B cell (primary cell): Measurements from ENCODE around the gene METTL17. TPM values are rescaled to one million over a fixed set of nuclear protein-coding genes. Genes with fewer than 3 reads are reported as not detected.

Experiments used
- ATAC-seq: fragments of 200-7000 bp; cut with Tn5 transposase; one replicate; pipeline ENCODE4 v1.10.0; 2021; ENCODE audit warnings: low read depth, mild to moderate bottlenecking, moderate number of reproducible peaks, moderate library complexity
- CTCF ChIA-PET: fragments of 350-600 bp; sonication (Branson Sonifier 250); formaldehyde crosslinking; loops from one replicate; lab custom pipeline; 2021; ENCODE audit warnings: antibody characterized with exemption, inconsistent platforms; lab: Charles Lee
- POLR2A ChIA-PET: fragments of 350-600 bp; sonication (Branson Sonifier 250); formaldehyde crosslinking; loops from one replicate; lab custom pipeline; 2021; ENCODE audit warnings: antibody characterized with exemption; lab: Charles Lee
- DNase-seq: peaks from one replicate; pipeline ENCODE4 v3.0.0; 2013
- H2AFZ ChIP-seq: 2 replicates; pipeline ENCODE4 v1.6.1; 2012; ENCODE audit warnings: mild to moderate bottlenecking, low read depth, low read length; ENCODE audit not compliant: insufficient read depth, poor library complexity, severe bottlenecking
- H3K27ac ChIP-seq, 2 donors: 1 replicate in 1 of 2; 2 replicates in 1 of 2; pipeline ENCODE4 v1.5.1; 2012 to 2013; ENCODE audit warnings: low read length in 2 of 2, mild to moderate bottlenecking in 2 of 2, moderate library complexity in 1 of 2
- H3K27me3 ChIP-seq, 4 experiments: fragments of 200-600 bp in 1 of 4; sonication (generic) in 1 of 4; replicated peaks in 1 of 4; 1 replicate in 2 of 4; 2 replicates in 2 of 4; pipeline versions ENCODE4 v1.6.1 to v1.7.0; 2013 to 2016; ENCODE audit warnings: low read length in 3 of 4, mild to moderate bottlenecking in 2 of 4, mixed read lengths in 1 of 4, moderate library complexity in 1 of 4; ENCODE audit not compliant: insufficient read depth in 4 of 4, control insufficient read depth in 3 of 4; ENCODE audit errors: control extremely low read depth in 1 of 4
- H3K36me3 ChIP-seq, 2 experiments: replicated peaks in 1 of 2; 1 replicate in 1 of 2; 2 replicates in 1 of 2; pipeline versions ENCODE4 v1.6.1 to v1.7.1; 2013; ENCODE audit warnings: low read length in 1 of 2; ENCODE audit not compliant: insufficient read depth in 2 of 2, control insufficient read depth in 1 of 2; ENCODE audit errors: control extremely low read depth in 1 of 2, extremely low read depth in 1 of 2
- H3K4me1 ChIP-seq, 2 donors: fragments of 200-600 bp in 1 of 2; sonication (generic) in 1 of 2; 1 replicate in 1 of 2; 2 replicates in 1 of 2; pipeline versions ENCODE4 v1.5.1 to v1.6.1; 2013 to 2017; ENCODE audit warnings: low read length in 2 of 2; ENCODE audit not compliant: control insufficient read depth in 2 of 2, insufficient read depth in 2 of 2
- H3K4me2 ChIP-seq: replicated peaks from 2 replicates; pipeline ENCODE3; 2012; ENCODE audit warnings: mild to moderate bottlenecking, low read depth, low read length; ENCODE audit not compliant: poor library complexity, severe bottlenecking
- H3K4me3 ChIP-seq, 5 experiments: fragments of 200-600 bp in 1 of 5; sonication (generic) in 1 of 5; 1 replicate in 3 of 5; 2 replicates in 2 of 5; pipeline versions ENCODE4 v1.5.1 to v1.7.0; 2011 to 2016; ENCODE audit warnings: low read length in 4 of 5, mild to moderate bottlenecking in 4 of 5, low read depth in 2 of 5, control low read depth in 1 of 5, moderate library complexity in 1 of 5; ENCODE audit not compliant: insufficient read depth in 1 of 5; ENCODE audit errors: control extremely low read depth in 1 of 5, extremely low read depth in 1 of 5
- H3K79me2 ChIP-seq: fragments of 200-600 bp; sonication (generic); one replicate; pipeline ENCODE4 v1.6.0; 2016; ENCODE audit warnings: low read length; ENCODE audit not compliant: control insufficient read depth, insufficient read depth
- H3K9ac ChIP-seq: fragments of 200-600 bp; sonication (generic); 2 replicates; pipeline ENCODE4 v1.6.1; 2017; ENCODE audit warnings: mild to moderate bottlenecking, low read length, moderate library complexity
- H3K9me3 ChIP-seq, 3 donors: one replicate each; pipeline versions ENCODE4 v1.6.1 to v1.7.1; 2013; ENCODE audit warnings: low read length in 2 of 3; ENCODE audit not compliant: control insufficient read depth in 2 of 3, insufficient read depth in 1 of 3; ENCODE audit errors: control extremely low read depth in 1 of 3
- H4K20me1 ChIP-seq: 2 replicates; pipeline ENCODE4 v1.6.0; 2012; ENCODE audit warnings: mild to moderate bottlenecking, low read length; ENCODE audit not compliant: insufficient read depth, control insufficient read depth, poor library complexity, severe bottlenecking
- H3K27ac Mint-ChIP-seq: one replicate; pipeline ENCODE4 v1.8.0; 2021; ENCODE audit warnings: mixed read lengths
- H3K27me3 Mint-ChIP-seq: one replicate; pipeline ENCODE4 v1.8.0; 2021; ENCODE audit warnings: mixed read lengths
- H3K4me1 Mint-ChIP-seq: one replicate; pipeline ENCODE4 v1.8.0; 2021; ENCODE audit warnings: mixed read lengths
- H3K4me3 Mint-ChIP-seq: one replicate; pipeline ENCODE4 v1.8.0; 2021; ENCODE audit warnings: mixed read lengths
- H3K9me3 Mint-ChIP-seq: one replicate; pipeline ENCODE4 v1.8.0; 2022; ENCODE audit warnings: mixed read lengths; ENCODE audit not compliant: insufficient read depth
- EZH2 ChIP-seq: IDR thresholded peaks from 2 replicates; pipeline ENCODE4 v1.6.1; 2012; ENCODE audit warnings: borderline replicate concordance, low read depth, mild to moderate bottlenecking, moderate library complexity, low read length; ENCODE audit not compliant: insufficient read depth, poor library complexity, severe bottlenecking
- whole genome bisulfite sequencing: methylation state at CpG from one replicate; pipeline ENCODE4 v1.1.5; 2013; ENCODE audit warnings: missing lambda C conversion rate; ENCODE audit not compliant: insufficient coverage; 5-methylcytosine and 5-hydroxymethylcytosine counted together
- intact Hi-C: fragments of 100-400 bp; cut with micrococcal nuclease; formaldehyde crosslinking; loops from one replicate; pipeline ENCODE4 v1.10.0; 2022
- polyA plus RNA-seq: library from polyadenylated mRNA; depleted of rRNA; stranded (reverse); fragments of >200 nt; gene quantifications from 2 replicates; pipeline ENCODE4 v1.2.3, GENCODE V29; 2012
- total RNA-seq, 2 donors: library from RNA; stranded (reverse); fragments of 120-200 nt in 1 of 2; gene quantifications; 1 replicate in 1 of 2; 2 replicates in 1 of 2; pipeline versions ENCODE4 v1.2.3 to v1.2.4, GENCODE V29; 2013 to 2022
- TF ChIP-seq, protein P1 (sequence below): fragments of 200-600 bp; IDR thresholded peaks from one replicate; pipeline ENCODE4 v1.8.0; 2022; ENCODE audit warnings: antibody characterized with exemption, mild to moderate bottlenecking

Gene METTL17
- total and polyA plus RNA-seq, 2 donors (not counting 1 experiment from before 2014, with no cell fraction given), result 116 to 201 TPM

- no peak overlapping the region for H3K27ac Mint-ChIP-seq
- Histone ChIP-seq H3K9me3 (no peaks in the 10 kb centered on the region), H3K4me1 (no peaks in the 10 kb centered on the region), H3K79me2 (no peaks in the 10 kb centered on the region), H3K36me3 (no peaks in the 10 kb centered on the region), H3K4me3 (no peak overlapping the region), H3K4me2 (no peak overlapping the region), H3K27ac (no peak overlapping the region), H2AFZ (no peak overlapping the region), H3K27me3 (peaks cover 0 to 15% (median 0%) of the 10 kb centered on the region in 4 experiments), H4K20me1 (no peaks in the 10 kb centered on the region), H3K9ac (no peak overlapping the region)
- POLR2A ChIA-PET, result no interaction called here
- no peak overlapping the region for H3K4me3 Mint-ChIP-seq
- WGBS, result 94% methylated on average over 3 of the region's 5 CpGs
- peaks cover 23% of the 10 kb centered on the region for H3K27me3 Mint-ChIP-seq
- ATAC-seq (no peak), DNase-seq (no peak)
- intact Hi-C loops, result no loop called here
- CTCF ChIA-PET, result interaction anchor here (0.7 to 6.9 kb wide), 7 partner anchors 8 to 72 kb away, joined by 3 to 87 read pairs (median 4); no protein-coding TSS in a partner anchor
- TF ChIP-seq EZH2, result no peak
- TF ChIP-seq, protein P1, sequence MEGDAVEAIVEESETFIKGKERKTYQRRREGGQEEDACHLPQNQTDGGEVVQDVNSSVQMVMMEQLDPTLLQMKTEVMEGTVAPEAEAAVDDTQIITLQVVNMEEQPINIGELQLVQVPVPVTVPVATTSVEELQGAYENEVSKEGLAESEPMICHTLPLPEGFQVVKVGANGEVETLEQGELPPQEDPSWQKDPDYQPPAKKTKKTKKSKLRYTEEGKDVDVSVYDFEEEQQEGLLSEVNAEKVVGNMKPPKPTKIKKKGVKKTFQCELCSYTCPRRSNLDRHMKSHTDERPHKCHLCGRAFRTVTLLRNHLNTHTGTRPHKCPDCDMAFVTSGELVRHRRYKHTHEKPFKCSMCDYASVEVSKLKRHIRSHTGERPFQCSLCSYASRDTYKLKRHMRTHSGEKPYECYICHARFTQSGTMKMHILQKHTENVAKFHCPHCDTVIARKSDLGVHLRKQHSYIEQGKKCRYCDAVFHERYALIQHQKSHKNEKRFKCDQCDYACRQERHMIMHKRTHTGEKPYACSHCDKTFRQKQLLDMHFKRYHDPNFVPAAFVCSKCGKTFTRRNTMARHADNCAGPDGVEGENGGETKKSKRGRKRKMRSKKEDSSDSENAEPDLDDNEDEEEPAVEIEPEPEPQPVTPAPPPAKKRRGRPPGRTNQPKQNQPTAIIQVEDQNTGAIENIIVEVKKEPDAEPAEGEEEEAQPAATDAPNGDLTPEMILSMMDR, result no peak
- H3K9me3 Mint-ChIP-seq, result no peaks in the 10 kb centered on the region
- H3K4me1 Mint-ChIP-seq, result no peaks in the 10 kb centered on the region
Observed at GRCh38 chr14:21032326-21033132, 42.7 kb downstream of the METTL17 start.

DNA sequence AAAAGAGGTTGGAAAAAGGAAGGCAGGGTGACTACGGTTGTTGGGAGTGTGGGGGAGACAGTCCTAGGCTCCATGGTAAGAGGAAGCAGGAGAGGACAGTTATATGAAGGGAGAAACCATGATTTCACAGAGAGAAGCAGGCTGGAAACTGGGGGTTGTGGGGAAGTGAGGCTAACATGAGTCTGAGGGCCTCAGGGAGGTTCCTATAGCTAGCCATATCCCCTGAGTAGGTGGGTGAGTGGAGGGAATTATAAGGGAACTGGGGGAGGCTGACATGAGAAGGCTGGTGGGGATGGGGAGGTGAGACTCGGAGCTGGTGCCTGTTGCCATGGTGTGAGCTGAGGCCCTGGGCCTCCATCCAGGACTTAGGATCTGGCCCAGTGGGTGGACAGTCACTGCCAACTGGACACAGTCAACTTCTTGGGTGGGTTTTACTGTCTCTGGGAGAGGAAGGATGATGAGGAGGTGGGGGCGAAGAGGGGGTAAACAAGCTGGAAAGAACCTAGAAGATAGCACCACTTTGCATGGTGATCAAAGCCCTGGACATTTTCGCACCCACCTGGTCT lies 43.4 kb downstream of the METTL17 start:
- POLR2A ChIA-PET, result no interaction called here

More for the DNA sequence above, 43.4 kb downstream of the METTL17 start:
- WGBS, result 94% methylated on average over 4 of the region's 4 CpGs
- intact Hi-C loops, result no loop called here
- H3K27me3 Mint-ChIP-seq, result peaks cover 29% of the 10 kb centered on the region
- Histone ChIP-seq H3K79me2 (no peaks in the 10 kb centered on the region), H3K4me1 (no peaks in the 10 kb centered on the region), H3K27ac (no peak overlapping the region), H3K4me2 (no peak overlapping the region), H3K9me3 (no peaks in the 10 kb centered on the region), H3K4me3 (no peak overlapping the region), H2AFZ (no peak overlapping the region), H4K20me1 (no peaks in the 10 kb centered on the region), H3K36me3 (no peaks in the 10 kb centered on the region), H3K9ac (no peak overlapping the region), H3K27me3 (peaks cover 0 to 15% (median 0%) of the 10 kb centered on the region in 4 experiments)
- TF ChIP-seq, protein P1, result no peak
- TF ChIP-seq EZH2, result no peak
- H3K4me3 Mint-ChIP-seq, result no peak overlapping the region
- ATAC-seq, result no peak
- no peak for DNase-seq
- H3K27ac Mint-ChIP-seq, result no peak overlapping the region
- H3K9me3 Mint-ChIP-seq, result no peaks in the 10 kb centered on the region
- H3K4me1 Mint-ChIP-seq, result no peaks in the 10 kb centered on the region
- CTCF ChIA-PET, result interaction anchor here (1.3 to 6.9 kb wide), 4 partner anchors 7 to 72 kb away, joined by 3 to 87 read pairs (median 7); no protein-coding TSS in a partner anchor
